Retinal pigment epithelial cell (primary cell): ENCODE results near the gene TTLL8.

Experiments used
- DNase-seq: peaks from one replicate; pipeline ENCODE4 v3.0.0-alpha.2; 2010; ENCODE audit warnings: low read depth
- H3K4me3 ChIP-seq: 2 replicates; pipeline ENCODE4 v1.5.1; 2011; ENCODE audit warnings: mild to moderate bottlenecking, low read length, control low read depth, moderate library complexity
- TF ChIP-seq, protein P1 (sequence below): conservative IDR thresholded peaks from 2 replicates; pipeline ENCODE4 v1.5.1; 2011; ENCODE audit warnings: low read depth, low read length, control low read depth, inconsistent platforms

TTLL8 gene

DNA sequence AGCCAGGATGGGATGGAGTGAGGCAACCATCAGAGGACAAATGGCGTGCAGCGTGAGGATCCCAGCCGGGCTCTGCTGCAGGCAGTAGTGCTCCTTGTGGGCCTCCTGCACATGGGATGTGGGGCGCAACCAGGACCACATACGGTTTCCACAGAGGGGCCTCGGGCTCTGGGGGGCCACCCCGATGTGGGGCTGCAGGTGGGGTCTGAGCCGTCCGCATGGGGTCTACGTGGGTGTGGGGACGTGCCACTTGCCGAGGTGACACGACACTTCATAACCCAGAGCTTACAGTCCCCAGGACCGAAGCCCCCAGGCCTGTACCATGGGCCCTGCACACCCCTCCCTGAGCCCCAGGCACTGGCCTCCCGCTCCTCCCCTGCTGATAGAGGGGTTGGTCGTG lies 10.8 kb downstream of the TTLL8 start:
- no peak overlapping the region for H3K4me3 ChIP-seq
- TF ChIP-seq, protein P1, sequence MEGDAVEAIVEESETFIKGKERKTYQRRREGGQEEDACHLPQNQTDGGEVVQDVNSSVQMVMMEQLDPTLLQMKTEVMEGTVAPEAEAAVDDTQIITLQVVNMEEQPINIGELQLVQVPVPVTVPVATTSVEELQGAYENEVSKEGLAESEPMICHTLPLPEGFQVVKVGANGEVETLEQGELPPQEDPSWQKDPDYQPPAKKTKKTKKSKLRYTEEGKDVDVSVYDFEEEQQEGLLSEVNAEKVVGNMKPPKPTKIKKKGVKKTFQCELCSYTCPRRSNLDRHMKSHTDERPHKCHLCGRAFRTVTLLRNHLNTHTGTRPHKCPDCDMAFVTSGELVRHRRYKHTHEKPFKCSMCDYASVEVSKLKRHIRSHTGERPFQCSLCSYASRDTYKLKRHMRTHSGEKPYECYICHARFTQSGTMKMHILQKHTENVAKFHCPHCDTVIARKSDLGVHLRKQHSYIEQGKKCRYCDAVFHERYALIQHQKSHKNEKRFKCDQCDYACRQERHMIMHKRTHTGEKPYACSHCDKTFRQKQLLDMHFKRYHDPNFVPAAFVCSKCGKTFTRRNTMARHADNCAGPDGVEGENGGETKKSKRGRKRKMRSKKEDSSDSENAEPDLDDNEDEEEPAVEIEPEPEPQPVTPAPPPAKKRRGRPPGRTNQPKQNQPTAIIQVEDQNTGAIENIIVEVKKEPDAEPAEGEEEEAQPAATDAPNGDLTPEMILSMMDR: no peak

DNA sequence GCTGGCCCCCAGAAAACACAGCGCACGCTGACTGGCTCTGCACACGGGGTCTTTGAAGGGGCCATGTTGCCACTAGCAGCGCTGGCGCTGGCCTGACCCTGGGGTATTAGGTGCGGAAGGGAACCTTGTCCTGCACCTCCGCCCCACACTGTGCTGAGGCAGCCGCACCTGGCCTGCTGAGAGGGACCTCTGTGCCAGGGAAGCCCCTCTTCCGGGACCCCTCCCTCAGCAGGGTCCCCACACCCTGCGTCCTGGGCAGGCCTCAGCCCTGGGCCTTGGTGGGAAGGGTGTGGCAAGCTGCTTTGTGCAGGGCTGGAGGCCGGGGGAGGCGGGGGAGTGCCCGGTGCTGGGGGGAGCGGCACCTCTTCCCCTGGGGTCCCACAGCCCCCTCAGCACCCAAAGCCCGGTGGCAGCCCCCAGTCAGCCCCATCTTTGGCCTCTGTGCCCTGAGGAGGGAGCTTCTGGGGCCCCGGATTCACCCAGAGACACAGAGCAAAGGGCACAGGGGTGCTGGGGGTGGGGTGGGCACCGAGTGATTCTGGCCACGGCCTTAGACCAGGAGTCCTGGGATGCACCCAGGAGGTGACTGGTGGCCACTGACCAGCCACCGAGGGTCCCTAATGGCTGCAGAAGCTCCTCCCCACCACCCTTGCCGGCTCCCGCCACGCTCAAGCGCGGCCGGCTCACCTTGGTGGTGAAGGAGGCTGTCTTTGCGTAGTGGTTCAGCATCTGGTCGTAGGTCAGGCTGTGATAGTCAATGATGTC lies 11.4 kb downstream of the TTLL8 start:
- H3K4me3 ChIP-seq: no peak overlapping the region
- TF ChIP-seq, protein P1: no peak
- no peak for DNase-seq

More for the DNA sequence above, 10.8 kb downstream of the TTLL8 start:
- DNase-seq: no peak

GRCh38 chr22:50046019-50046415 lies 12.1 kb downstream of the TTLL8 start:
- TF ChIP-seq, protein P1: no peak
- no peak for DNase-seq
- no peak overlapping the region for H3K4me3 ChIP-seq

GRCh38 chr22:50045211-50046018 lies 12.7 kb downstream of the TTLL8 start:
- DNase-seq: no peak
- H3K4me3 ChIP-seq: no peak overlapping the region
- TF ChIP-seq, protein P1: no peak

GRCh38 chr22:50044485-50045118 lies 13.5 kb downstream of the TTLL8 start:
- no peak overlapping the region for H3K4me3 ChIP-seq
- TF ChIP-seq, protein P1: no peak
- DNase-seq: no peak

GRCh38 chr22:50041361-50042065 lies 16.6 kb downstream of the TTLL8 start:
- no peak for DNase-seq
- TF ChIP-seq, protein P1: no peak
- H3K4me3 ChIP-seq: no peak overlapping the region
